GM19438 (cell line): Measurements from ENCODE around the gene CADPS2.

Experiments used
- ATAC-seq: cut with Tn5 transposase; IDR thresholded peaks from one replicate; pipeline ENCODE4 v1.9.1; 2021; ENCODE audit warnings: low read depth; ENCODE audit not compliant: unreplicated experiment

The CADPS2 gene

GRCh38 chr7:122470859-122471258 is 415.4 kb downstream of the CADPS2 start:
- ATAC-seq: no peak

- ATAC-seq: no peak
Measured at GRCh38 chr7:122468945-122469344, 417.3 kb downstream of the CADPS2 start.

GRCh38 chr7:122467661-122468449 is 418.4 kb downstream of the CADPS2 start:
- ATAC-seq: no peak

GRCh38 chr7:122465296-122465695 is 421.0 kb downstream of the CADPS2 start:
- ATAC-seq: no peak

GRCh38 chr7:122463631-122464030 is 422.6 kb downstream of the CADPS2 start:
- no peak for ATAC-seq

GRCh38 chr7:122460936-122461335 is 425.3 kb downstream of the CADPS2 start:
- ATAC-seq: no peak

- ATAC-seq: no peak
Measured at GRCh38 chr7:122457969-122458368, 428.3 kb downstream of the CADPS2 start.

- ATAC-seq: no peak
Measured at GRCh38 chr7:122457325-122457724, 428.9 kb downstream of the CADPS2 start.

- no peak for ATAC-seq
Measured at GRCh38 chr7:122454776-122455507, 431.3 kb downstream of the CADPS2 start.

GRCh38 chr7:122453432-122453831 is 432.8 kb downstream of the CADPS2 start:
- no peak for ATAC-seq

- no peak for ATAC-seq
Measured at GRCh38 chr7:122448893-122449589, 437.2 kb downstream of the CADPS2 start.

- ATAC-seq: no peak
Measured at GRCh38 chr7:122442929-122443328, 443.3 kb downstream of the CADPS2 start.

- ATAC-seq: no peak
Measured at GRCh38 chr7:122438492-122438891, 447.8 kb downstream of the CADPS2 start.

- no peak for ATAC-seq
Measured at GRCh38 chr7:122438006-122438405, 448.3 kb downstream of the CADPS2 start.

GRCh38 chr7:122433765-122434164 is 452.5 kb downstream of the CADPS2 start:
- no peak for ATAC-seq

GRCh38 chr7:122430710-122431109 is 455.6 kb downstream of the CADPS2 start:
- no peak for ATAC-seq

GRCh38 chr7:122429926-122430325 is 456.3 kb downstream of the CADPS2 start:
- no peak for ATAC-seq

GRCh38 chr7:122425731-122426130 is 460.5 kb downstream of the CADPS2 start:
- no peak for ATAC-seq

GRCh38 chr7:122423591-122423990 is 462.7 kb downstream of the CADPS2 start:
- no peak for ATAC-seq

GRCh38 chr7:122416336-122416735 is 469.9 kb downstream of the CADPS2 start:
- no peak for ATAC-seq

GRCh38 chr7:122415510-122415909 is 470.8 kb downstream of the CADPS2 start:
- no peak for ATAC-seq
